Measurements from ENCODE around the gene IPO9. TPM values are rescaled to one million over a fixed set of nuclear protein-coding genes. Genes with fewer than 3 reads are reported as not detected.

IPO9 gene
- polyA plus RNA-seq, 12 donors: 26.6 to 82.6 (median 51.9) TPM; not detected in 1

Other genes with a start within 250 kb of the IPO9 start
- gene SHISA4, start 59.7 kb downstream of the IPO9 start, polyA plus RNA-seq (ENCODE audit: insufficient read length in 12 of 12): 10 to 100 TPM in 11 of 12 donors, not detected in 1; 39.8 to 95.5 (median 63.7) TPM
- 10 to 100 TPM in 11 of 12 donors, not detected in 1; 16.6 to 60.8 (median 31.7) TPM for gene LMOD1, start 117.4 kb downstream of the IPO9 start, polyA plus RNA-seq (ENCODE audit: insufficient read length in 12 of 12)
- 10 to 100 TPM in 11 of 12 donors, not detected in 1; 29.6 to 56.5 (median 39.9) TPM for gene TIMM17A, start 126.3 kb downstream of the IPO9 start, polyA plus RNA-seq (ENCODE audit: insufficient read length in 12 of 12)
- 10 to 100 TPM in 11 of 12 donors, not detected in 1; 18.3 to 40.7 (median 21.6) TPM for gene RNPEP, start 153.5 kb downstream of the IPO9 start, polyA plus RNA-seq (ENCODE audit: insufficient read length in 12 of 12)
- gene ELF3, start 181.4 kb downstream of the IPO9 start, polyA plus RNA-seq (ENCODE audit: insufficient read length in 12 of 12): 100 to 1,000 TPM in 1 of 12 donors, 1 to 10 TPM in 2, under 1 TPM in 7, not detected in 2; 0.16 to 182 (median 0.67) TPM